MCF 10A (cell line): Measurements from ENCODE around the gene SLF2. TPM values are rescaled to one million over a fixed set of nuclear protein-coding genes. Genes with fewer than 3 reads are reported as not detected.
A peak's percentile ranks its signal among the peaks of the same experiment; 100 is the strongest.

Experiments used
- BruUV-seq: library from RNA; stranded (reverse); fragments of 400-500 nt; replicated peaks from 2 replicates; lab custom pipeline; 2021; lab: Mats Ljungman, UMichigan
- CTCF ChIA-PET: fragments of 300-600 bp; sonication (Branson Sonifier 250); formaldehyde crosslinking; extraction: SDS; loops from one replicate; lab custom pipeline; 2021; ENCODE audit warnings: antibody characterized with exemption, inconsistent platforms; lab: Yijun Ruan, JAX
- POLR2A ChIA-PET: fragments of 300-600, 350-650 bp; sonication (Branson Sonifier 250); formaldehyde crosslinking; extraction: SDS; loops from one replicate; lab custom pipeline; 2020; ENCODE audit warnings: antibody characterized with exemption, inconsistent platforms; lab: Yijun Ruan, JAX
- DNase-seq: peaks from one replicate; pipeline ENCODE4 v3.0.0-alpha.2; 2018; ENCODE audit not compliant: unreplicated experiment
- H3K27ac Mint-ChIP-seq: one replicate; pipeline ENCODE4 v1.8.0; 2022; ENCODE audit warnings: mild to moderate bottlenecking, low read depth, mixed read lengths; ENCODE audit not compliant: unreplicated experiment
- H3K27me3 Mint-ChIP-seq: one replicate; pipeline ENCODE4 v1.8.0; 2022; ENCODE audit warnings: mixed read lengths; ENCODE audit not compliant: insufficient read depth, unreplicated experiment
- H3K36me3 Mint-ChIP-seq: one replicate; pipeline ENCODE4 v1.8.0; 2022; ENCODE audit warnings: mild to moderate bottlenecking, moderate library complexity, mixed read lengths; ENCODE audit not compliant: insufficient read depth, unreplicated experiment
- H3K4me1 Mint-ChIP-seq: one replicate; pipeline ENCODE4 v1.8.0; 2022; ENCODE audit warnings: mixed read lengths; ENCODE audit not compliant: insufficient read depth, unreplicated experiment
- H3K4me3 Mint-ChIP-seq: one replicate; pipeline ENCODE4 v1.8.0; 2022; ENCODE audit warnings: mild to moderate bottlenecking, moderate library complexity, mixed read lengths; ENCODE audit not compliant: unreplicated experiment
- H3K9me3 Mint-ChIP-seq: one replicate; pipeline ENCODE4 v1.8.0; 2022; ENCODE audit warnings: mixed read lengths; ENCODE audit not compliant: unreplicated experiment
- intact Hi-C: fragments of 100-400 bp; cut with micrococcal nuclease; formaldehyde crosslinking; loops from 2 replicates; pipeline ENCODE4 v1.14.1; 2022
- total RNA-seq: library from RNA; stranded (reverse); gene quantifications from 2 replicates; pipeline ENCODE4 v1.2.3, GENCODE V29; 2022
- TF ChIP-seq, protein P1 (sequence below): fragments of 200-600 bp; IDR thresholded peaks from one replicate; pipeline ENCODE4 v1.8.0; 2022; ENCODE audit warnings: antibody characterized with exemption, mild to moderate bottlenecking; ENCODE audit not compliant: unreplicated experiment

The SLF2 gene
- total RNA-seq, 1 experiment from 2014 or later = 27.0 TPM

DNA sequence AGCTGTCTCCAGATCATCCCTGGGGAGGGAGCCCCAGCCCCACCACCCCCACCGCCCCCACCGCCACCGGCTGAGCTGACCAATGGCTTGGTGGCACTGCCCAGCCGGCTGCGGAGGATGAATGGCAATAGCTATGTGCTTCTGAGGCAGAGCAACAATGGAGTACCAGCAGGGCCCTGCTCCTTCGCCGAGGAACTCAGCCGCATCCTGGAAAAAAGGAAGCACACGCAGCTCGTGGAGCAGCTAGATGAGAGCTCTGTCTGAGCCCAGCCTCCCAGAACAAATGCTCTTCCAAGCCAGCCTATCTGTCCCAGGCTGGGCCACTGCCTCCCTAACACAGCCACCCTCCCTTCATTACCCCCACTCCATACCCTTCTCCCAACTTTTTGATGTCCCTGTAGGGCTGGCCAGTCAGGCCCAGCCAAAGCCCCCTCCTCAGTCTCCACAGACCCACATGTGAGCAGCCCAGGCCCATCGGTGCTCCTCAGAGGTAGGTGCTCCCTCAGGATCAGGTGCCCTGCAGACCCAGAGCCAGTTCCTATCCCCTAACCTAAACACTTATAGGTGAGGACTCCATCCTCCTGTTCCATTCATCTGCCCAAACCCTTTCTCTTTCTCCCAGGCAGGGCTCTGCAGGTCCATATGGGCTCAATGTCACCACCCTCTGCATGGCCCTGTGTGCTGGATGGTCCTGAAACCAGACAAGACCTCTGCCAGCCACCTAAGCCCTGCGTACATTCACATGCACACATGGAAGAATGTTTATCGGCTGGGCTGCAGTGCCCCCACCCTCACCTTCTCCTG is 71.3 kb downstream of the SLF2 start:
- Mint-ChIP-seq H3K4me3 (no peak overlapping the region), H3K4me1 (peaks cover 5% of the 10 kb centered on the region), H3K36me3 (peaks cover 22% of the 10 kb centered on the region), H3K9me3 (no peaks in the 10 kb centered on the region), H3K27me3 (no peaks in the 10 kb centered on the region), H3K27ac (no peak overlapping the region)
- no peak for DNase-seq
- intact Hi-C loops = no loop called here
- ChIA-PET POLR2A (no interaction called here), CTCF (no interaction called here)
- no TSS peak for BruUV-seq
- TF ChIP-seq, protein P1, sequence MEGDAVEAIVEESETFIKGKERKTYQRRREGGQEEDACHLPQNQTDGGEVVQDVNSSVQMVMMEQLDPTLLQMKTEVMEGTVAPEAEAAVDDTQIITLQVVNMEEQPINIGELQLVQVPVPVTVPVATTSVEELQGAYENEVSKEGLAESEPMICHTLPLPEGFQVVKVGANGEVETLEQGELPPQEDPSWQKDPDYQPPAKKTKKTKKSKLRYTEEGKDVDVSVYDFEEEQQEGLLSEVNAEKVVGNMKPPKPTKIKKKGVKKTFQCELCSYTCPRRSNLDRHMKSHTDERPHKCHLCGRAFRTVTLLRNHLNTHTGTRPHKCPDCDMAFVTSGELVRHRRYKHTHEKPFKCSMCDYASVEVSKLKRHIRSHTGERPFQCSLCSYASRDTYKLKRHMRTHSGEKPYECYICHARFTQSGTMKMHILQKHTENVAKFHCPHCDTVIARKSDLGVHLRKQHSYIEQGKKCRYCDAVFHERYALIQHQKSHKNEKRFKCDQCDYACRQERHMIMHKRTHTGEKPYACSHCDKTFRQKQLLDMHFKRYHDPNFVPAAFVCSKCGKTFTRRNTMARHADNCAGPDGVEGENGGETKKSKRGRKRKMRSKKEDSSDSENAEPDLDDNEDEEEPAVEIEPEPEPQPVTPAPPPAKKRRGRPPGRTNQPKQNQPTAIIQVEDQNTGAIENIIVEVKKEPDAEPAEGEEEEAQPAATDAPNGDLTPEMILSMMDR = no peak

- POLR2A ChIA-PET = no interaction called here
- H3K4me1 Mint-ChIP-seq = peaks cover 5% of the 10 kb centered on the region
- no peak overlapping the region for H3K27ac Mint-ChIP-seq
- peaks cover 28% of the 10 kb centered on the region for H3K36me3 Mint-ChIP-seq
- intact Hi-C loops = no loop called here
- CTCF ChIA-PET = interaction anchor here (0.6 to 1.4 kb wide), 2 partner anchors 13 to 17 kb away, joined by 3 read pairs; no protein-coding TSS in a partner anchor
- H3K9me3 Mint-ChIP-seq = no peaks in the 10 kb centered on the region
- no TSS peak for BruUV-seq
- TF ChIP-seq, protein P1 = no peak
- no peak for DNase-seq
- H3K4me3 Mint-ChIP-seq = no peak overlapping the region
- H3K27me3 Mint-ChIP-seq = no peaks in the 10 kb centered on the region
Observed at GRCh38 chr10:100984672-100985177, 72.0 kb downstream of the SLF2 start.

- CTCF ChIA-PET = interaction anchor here (0.5 to 1.9 kb wide), 5 partner anchors 13 to 562 kb away, joined by 3 to 7 read pairs (median 3); no protein-coding TSS in a partner anchor
Observed at GRCh38 chr10:100985336-100985735, 72.6 kb downstream of the SLF2 start.

DNA sequence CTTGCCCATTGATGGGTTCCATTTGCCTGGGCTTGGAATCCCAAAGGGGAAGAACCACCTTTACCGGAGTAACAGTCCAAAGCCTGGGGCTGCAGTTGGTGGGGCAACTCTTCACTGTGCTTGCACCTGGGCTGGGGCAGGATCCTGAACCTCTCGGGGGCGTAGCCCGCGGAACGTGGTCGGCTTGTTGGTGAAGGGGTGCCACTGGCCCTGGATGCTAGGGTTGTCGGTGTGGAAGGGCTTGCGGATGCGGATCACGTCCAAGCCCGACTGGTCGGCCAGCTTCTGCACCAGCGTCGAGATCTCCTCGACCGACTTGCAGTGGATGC is 73.8 kb downstream of the SLF2 start:
- no peaks in the 10 kb centered on the region for H3K9me3 Mint-ChIP-seq
- no peak for DNase-seq
- H3K4me1 Mint-ChIP-seq = peaks cover 15% of the 10 kb centered on the region
- H3K27me3 Mint-ChIP-seq = no peaks in the 10 kb centered on the region
- no TSS peak for BruUV-seq
- H3K36me3 Mint-ChIP-seq = peaks cover 40% of the 10 kb centered on the region
- intact Hi-C loops = no loop called here
- no peak overlapping the region for H3K27ac Mint-ChIP-seq
- ChIA-PET CTCF (interaction anchor here (0.6 to 3.8 kb wide), 5 partner anchors 11 to 1017 kb away, joined by 3 to 32 read pairs (median 5); no protein-coding TSS in a partner anchor), POLR2A (interaction anchor here (0.6 to 5.0 kb wide), 6 partner anchors 10 to 921 kb away, joined by 3 to 54 read pairs (median 5); partner anchors contain the start of gene LZTS2)
- TF ChIP-seq, protein P1 = no peak
- peak overlapping the region; percentile 85 for H3K4me3 Mint-ChIP-seq

More at GRCh38 chr10:100985336-100985735, 72.6 kb downstream of the SLF2 start:
- H3K27ac Mint-ChIP-seq = no peak overlapping the region
- peak overlapping the region; percentile 85 for H3K4me3 Mint-ChIP-seq
- no peaks in the 10 kb centered on the region for H3K27me3 Mint-ChIP-seq
- intact Hi-C loops = no loop called here
- TF ChIP-seq, protein P1 = no peak
- H3K9me3 Mint-ChIP-seq = no peaks in the 10 kb centered on the region
- peaks cover 6% of the 10 kb centered on the region for H3K4me1 Mint-ChIP-seq
- no peak for DNase-seq
- POLR2A ChIA-PET = no interaction called here
- BruUV-seq = no TSS peak
- peaks cover 34% of the 10 kb centered on the region for H3K36me3 Mint-ChIP-seq
